ENCODE measurements around the gene CCS. TPM values are rescaled to one million over a fixed set of nuclear protein-coding genes. Genes with fewer than 3 reads are reported as not detected.

CCS gene
- total RNA-seq, 1 experiment from 2014 or later, result 25.8 TPM

DNA sequence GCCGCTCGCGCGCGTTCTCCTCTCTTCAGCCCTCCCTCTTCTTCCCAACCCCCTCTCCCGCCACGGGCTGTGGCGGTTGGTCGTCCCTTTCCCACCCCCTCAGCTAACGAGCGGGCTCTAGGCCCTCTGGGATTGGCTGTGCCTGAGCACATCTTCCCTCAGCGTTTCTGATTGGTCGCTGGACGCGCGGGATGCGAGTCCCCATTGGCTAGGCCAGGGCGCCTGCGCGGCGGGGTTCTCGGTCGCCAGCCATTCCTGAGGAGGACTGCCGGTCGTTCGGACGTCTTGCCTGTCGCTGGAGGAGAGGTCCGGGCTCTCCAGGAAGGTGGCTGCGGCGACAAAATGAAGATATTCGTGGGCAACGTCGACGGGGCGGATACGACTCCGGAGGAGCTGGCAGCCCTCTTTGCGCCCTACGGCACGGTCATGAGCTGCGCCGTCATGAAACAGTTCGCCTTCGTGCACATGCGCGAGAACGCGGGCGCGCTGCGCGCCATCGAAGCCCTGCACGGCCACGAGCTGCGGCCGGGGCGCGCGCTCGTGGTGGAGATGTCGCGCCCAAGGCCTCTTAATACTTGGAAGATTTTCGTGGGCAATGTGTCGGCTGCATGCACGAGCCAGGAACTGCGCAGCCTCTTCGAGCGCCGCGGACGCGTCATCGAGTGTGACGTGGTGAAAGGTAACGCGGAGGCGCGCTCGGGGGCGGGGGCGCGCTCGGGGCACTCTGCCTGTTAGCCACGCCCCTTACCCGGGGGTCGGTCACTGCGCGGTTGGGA, 23.6 kb downstream of the CCS start, which contains the start of gene RBM14:
RBM14 (plus strand) TSS at position 252 of the 776 bp plus-strand sequence; CDS start at position 343, 91 bp downstream.
- peak; percentile 99 for DNase-seq (ENCODE audit: unreplicated experiment)
- CTCF ChIA-PET, result interaction anchor here (0.6 to 1.9 kb wide), 6 partner anchors 10 to 144 kb away, joined by 3 to 12 read pairs (median 3); partner anchors contain the start of genes DPP3, RBM4 and RBM4B
- H3K36me3 Mint-ChIP-seq (ENCODE audit: insufficient read depth, unreplicated experiment), result peaks cover 60% of the 10 kb centered on the region
- TSS peak; percentile 30 for BruUV-seq (replicated peaks)
- POLR2A ChIA-PET, result interaction anchor here (0.6 to 21.3 kb wide), 35 partner anchors 8 to 1139 kb away, joined by 3 to 420 read pairs (median 5); partner anchors contain the start of genes ACTN3, BBS1, CCDC87 and CCS
- H3K9me3 Mint-ChIP-seq (ENCODE audit: unreplicated experiment), result no peaks in the 10 kb centered on the region
- H3K27me3 Mint-ChIP-seq (ENCODE audit: insufficient read depth, unreplicated experiment), result no peaks in the 10 kb centered on the region
- TF ChIP-seq, protein P1, sequence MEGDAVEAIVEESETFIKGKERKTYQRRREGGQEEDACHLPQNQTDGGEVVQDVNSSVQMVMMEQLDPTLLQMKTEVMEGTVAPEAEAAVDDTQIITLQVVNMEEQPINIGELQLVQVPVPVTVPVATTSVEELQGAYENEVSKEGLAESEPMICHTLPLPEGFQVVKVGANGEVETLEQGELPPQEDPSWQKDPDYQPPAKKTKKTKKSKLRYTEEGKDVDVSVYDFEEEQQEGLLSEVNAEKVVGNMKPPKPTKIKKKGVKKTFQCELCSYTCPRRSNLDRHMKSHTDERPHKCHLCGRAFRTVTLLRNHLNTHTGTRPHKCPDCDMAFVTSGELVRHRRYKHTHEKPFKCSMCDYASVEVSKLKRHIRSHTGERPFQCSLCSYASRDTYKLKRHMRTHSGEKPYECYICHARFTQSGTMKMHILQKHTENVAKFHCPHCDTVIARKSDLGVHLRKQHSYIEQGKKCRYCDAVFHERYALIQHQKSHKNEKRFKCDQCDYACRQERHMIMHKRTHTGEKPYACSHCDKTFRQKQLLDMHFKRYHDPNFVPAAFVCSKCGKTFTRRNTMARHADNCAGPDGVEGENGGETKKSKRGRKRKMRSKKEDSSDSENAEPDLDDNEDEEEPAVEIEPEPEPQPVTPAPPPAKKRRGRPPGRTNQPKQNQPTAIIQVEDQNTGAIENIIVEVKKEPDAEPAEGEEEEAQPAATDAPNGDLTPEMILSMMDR (IDR thresholded peaks at IDR 0.05; ENCODE audit: unreplicated experiment), result no peak
- intact Hi-C loops (cut with micrococcal nuclease), result loop anchor here (5.0 kb wide), 1 partner anchor 134 kb away; the partner anchor contains the start of gene DPP3
- peaks cover 20% of the 10 kb centered on the region for H3K4me1 Mint-ChIP-seq (ENCODE audit: insufficient read depth, unreplicated experiment)
- peak within 1 kb of the TSS; percentile 86 for H3K4me3 Mint-ChIP-seq (ENCODE audit: unreplicated experiment)
- H3K27ac Mint-ChIP-seq (ENCODE audit: low read depth, unreplicated experiment), result peak within 1 kb of the TSS; percentile 96

DNA sequence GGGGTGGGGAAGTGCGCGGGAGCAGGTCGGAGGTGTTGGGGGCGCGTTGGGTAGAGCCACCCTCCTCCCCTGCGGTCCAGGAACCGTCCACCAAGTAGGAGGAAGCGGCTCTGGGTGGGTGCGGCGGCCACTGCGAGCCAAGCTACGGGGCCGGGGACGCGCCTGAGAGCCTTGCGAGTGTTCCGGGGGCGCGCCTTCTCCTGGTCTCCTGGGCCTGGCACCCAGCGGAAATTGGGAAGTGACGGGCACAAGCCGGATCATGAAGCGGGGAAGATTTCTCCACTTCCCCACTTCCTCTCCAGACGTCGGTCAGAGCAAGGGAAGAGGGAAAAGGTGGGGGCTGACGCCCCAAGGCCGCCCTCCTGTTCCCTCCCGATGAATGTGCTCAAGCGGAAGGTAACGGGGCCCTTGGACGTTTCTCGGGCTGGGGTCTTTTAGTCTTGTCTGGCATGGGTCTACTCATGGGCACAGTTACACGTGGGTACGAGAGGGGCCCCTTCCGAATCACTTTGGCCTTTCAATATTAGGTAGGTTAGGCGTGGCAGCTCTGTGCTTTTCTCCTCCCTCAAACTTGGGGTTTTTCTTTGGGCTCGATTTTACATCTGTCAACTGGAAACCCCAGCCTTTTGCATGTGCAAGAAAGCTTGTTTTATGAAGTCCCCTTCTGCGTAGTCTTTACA, 24.3 kb downstream of the CCS start:
- no TSS peak for BruUV-seq (replicated peaks)
- Mint-ChIP-seq H3K9me3 (ENCODE audit: unreplicated experiment) (no peaks in the 10 kb centered on the region), H3K27me3 (ENCODE audit: insufficient read depth, unreplicated experiment) (no peaks in the 10 kb centered on the region), H3K36me3 (ENCODE audit: insufficient read depth, unreplicated experiment) (peaks cover 67% of the 10 kb centered on the region), H3K27ac (ENCODE audit: low read depth, unreplicated experiment) (peak overlapping the region; percentile 96), H3K4me1 (ENCODE audit: insufficient read depth, unreplicated experiment) (peaks cover 20% of the 10 kb centered on the region), H3K4me3 (ENCODE audit: unreplicated experiment) (peak overlapping the region; percentile 86)
- peak; percentile 52 for DNase-seq (ENCODE audit: unreplicated experiment)
- intact Hi-C loops (cut with micrococcal nuclease), result loop anchor here (5.0 kb wide), 1 partner anchor 135 kb away; the partner anchor contains the start of gene DPP3
- POLR2A ChIA-PET, result interaction anchor here (0.6 to 21.3 kb wide), 31 partner anchors 8 to 1140 kb away, joined by 3 to 420 read pairs (median 5); partner anchors contain the start of genes ACTN3, BBS1, CCDC87 and CCS
- CTCF ChIA-PET, result interaction anchor here (0.6 to 1.9 kb wide), 6 partner anchors 21 to 765 kb away, joined by 3 to 12 read pairs (median 3); partner anchors contain the start of genes DPP3, RBM4 and RBM4B
- TF ChIP-seq, protein P1 (IDR thresholded peaks at IDR 0.05; ENCODE audit: unreplicated experiment), result no peak

DNA sequence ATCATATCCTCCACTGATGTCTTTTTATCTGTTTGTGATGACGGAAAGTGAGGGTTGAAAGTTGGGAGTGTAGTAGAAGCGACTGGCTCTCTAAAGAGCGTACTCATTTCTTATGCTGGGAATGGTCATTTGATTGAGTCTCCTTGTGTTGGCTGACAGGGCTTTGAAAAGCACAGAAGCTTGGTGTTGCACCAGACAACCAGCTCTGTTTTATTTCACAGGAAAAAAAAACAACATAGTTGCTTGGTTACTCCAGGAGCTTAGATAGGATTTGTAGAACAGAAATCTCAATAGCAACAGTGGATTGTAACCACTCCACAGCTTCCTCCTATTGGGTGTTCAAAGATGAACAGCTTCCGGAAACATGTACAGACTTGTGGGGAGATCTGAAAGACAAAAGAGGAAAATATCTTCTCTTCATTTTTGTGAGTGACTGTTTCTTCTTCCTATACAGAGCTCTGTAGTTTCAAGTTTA, 26.1 kb downstream of the CCS start:
- intact Hi-C loops (cut with micrococcal nuclease), result loop anchor here (5.0 kb wide), 1 partner anchor 137 kb away; the partner anchor contains the start of gene DPP3
- ChIA-PET POLR2A (interaction anchor here (0.5 to 21.3 kb wide), 19 partner anchors 8 to 740 kb away, joined by 3 to 420 read pairs (median 4); partner anchors contain the start of genes ACTN3, BBS1, BRMS1 and CCDC87), CTCF (interaction anchor here (0.6 to 1.3 kb wide), 6 partner anchors 8 to 295 kb away, joined by 3 to 10 read pairs (median 3); partner anchors contain the start of gene RBM4B)
- TF ChIP-seq, protein P1 (IDR thresholded peaks at IDR 0.05; ENCODE audit: unreplicated experiment), result no peak
- peak overlapping the region; percentile 96 for H3K27ac Mint-ChIP-seq (ENCODE audit: low read depth, unreplicated experiment)
- DNase-seq (ENCODE audit: unreplicated experiment), result peak; percentile 83
- BruUV-seq (replicated peaks), result no TSS peak
- H3K9me3 Mint-ChIP-seq (ENCODE audit: unreplicated experiment), result no peaks in the 10 kb centered on the region
- peaks cover 83% of the 10 kb centered on the region for H3K36me3 Mint-ChIP-seq (ENCODE audit: insufficient read depth, unreplicated experiment)
- peaks cover 20% of the 10 kb centered on the region for H3K4me1 Mint-ChIP-seq (ENCODE audit: insufficient read depth, unreplicated experiment)
- peak overlapping the region; percentile 86 for H3K4me3 Mint-ChIP-seq (ENCODE audit: unreplicated experiment)
- H3K27me3 Mint-ChIP-seq (ENCODE audit: insufficient read depth, unreplicated experiment), result no peaks in the 10 kb centered on the region

Data from MCF 10A (cell line).